Measurements from ENCODE around the gene MYRIP.
"Not testable (repeated sequence)": the region's sequence is repeated elsewhere in the genome, so short reads cannot be mapped to it uniquely, and the experiment has no call there.

MYRIP gene

DNA sequence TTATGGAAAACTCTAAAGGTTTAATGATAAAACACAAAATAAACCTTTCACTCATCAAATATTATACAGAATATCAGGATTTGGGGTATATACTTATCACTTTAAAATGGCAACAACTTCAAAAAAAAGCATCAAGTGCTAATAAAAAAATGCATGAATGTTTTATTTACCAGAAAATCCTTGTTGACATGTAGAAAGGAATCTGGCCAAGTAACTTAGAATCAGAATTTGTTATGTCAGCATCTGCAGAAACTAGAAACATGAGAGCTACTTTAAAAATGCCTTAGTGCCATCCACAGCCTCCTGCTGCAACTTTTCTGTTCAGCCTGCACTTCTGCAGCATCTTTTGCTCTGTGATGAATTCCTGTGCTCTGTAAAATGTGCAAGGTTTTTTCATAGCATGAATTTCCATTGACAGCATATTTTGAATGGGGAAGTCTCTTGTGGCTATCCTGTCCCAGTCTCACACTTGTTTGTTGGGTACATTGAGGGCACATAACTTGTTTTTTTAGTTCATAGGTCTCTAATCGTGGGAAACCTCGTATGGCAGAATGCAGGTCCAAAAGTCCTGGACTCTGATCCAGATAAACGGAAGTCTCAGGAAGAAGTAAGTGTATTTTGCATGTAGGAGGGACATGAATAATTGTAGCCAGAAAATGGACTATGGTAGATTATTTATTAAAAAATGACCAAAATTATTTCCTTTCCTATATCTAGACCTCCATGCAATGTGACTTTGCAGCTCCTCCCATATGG lies 21.1 kb upstream of the MYRIP start:
- no peaks in the 10 kb centered on the region for H3K36me3 Mint-ChIP-seq (ENCODE audit: low read depth)
- intact Hi-C loops (cut with micrococcal nuclease) = no loop called here
- H3K9me3 Mint-ChIP-seq = no peaks in the 10 kb centered on the region
- no peaks in the 10 kb centered on the region for H3K4me1 Mint-ChIP-seq (ENCODE audit: low read depth)
- H3K27ac Mint-ChIP-seq = no peak overlapping the region
- no peaks in the 10 kb centered on the region for H3K27me3 Mint-ChIP-seq
- no peak overlapping the region for H3K4me3 Mint-ChIP-seq

- Mint-ChIP-seq H3K27ac (no peak overlapping the region), H3K4me3 (no peak overlapping the region), H3K4me1 (ENCODE audit: low read depth) (no peaks in the 10 kb centered on the region), H3K27me3 (no peaks in the 10 kb centered on the region), H3K36me3 (ENCODE audit: low read depth) (no peaks in the 10 kb centered on the region), H3K9me3 (no peaks in the 10 kb centered on the region)
- intact Hi-C loops (cut with micrococcal nuclease) = no loop called here
Observed at GRCh38 chr3:39791603-39792002, 17.8 kb upstream of the MYRIP start.

GRCh38 chr3:39794880-39795279 lies 14.5 kb upstream of the MYRIP start:
- intact Hi-C loops (cut with micrococcal nuclease) = no loop called here
- Mint-ChIP-seq H3K9me3 (no peaks in the 10 kb centered on the region), H3K36me3 (ENCODE audit: low read depth) (no peaks in the 10 kb centered on the region), H3K4me1 (ENCODE audit: low read depth) (no peaks in the 10 kb centered on the region), H3K4me3 (no peak overlapping the region), H3K27me3 (peaks cover 3% of the 10 kb centered on the region), H3K27ac (no peak overlapping the region)

- Mint-ChIP-seq H3K36me3 (ENCODE audit: low read depth) (no peaks in the 10 kb centered on the region), H3K27ac (no peak overlapping the region), H3K27me3 (peaks cover 8% of the 10 kb centered on the region), H3K9me3 (peaks cover 5% of the 10 kb centered on the region), H3K4me1 (ENCODE audit: low read depth) (no peaks in the 10 kb centered on the region), H3K4me3 (no peak overlapping the region)
- intact Hi-C loops (cut with micrococcal nuclease) = no loop called here
Observed at GRCh38 chr3:39801216-39801615, 8.2 kb upstream of the MYRIP start.

DNA sequence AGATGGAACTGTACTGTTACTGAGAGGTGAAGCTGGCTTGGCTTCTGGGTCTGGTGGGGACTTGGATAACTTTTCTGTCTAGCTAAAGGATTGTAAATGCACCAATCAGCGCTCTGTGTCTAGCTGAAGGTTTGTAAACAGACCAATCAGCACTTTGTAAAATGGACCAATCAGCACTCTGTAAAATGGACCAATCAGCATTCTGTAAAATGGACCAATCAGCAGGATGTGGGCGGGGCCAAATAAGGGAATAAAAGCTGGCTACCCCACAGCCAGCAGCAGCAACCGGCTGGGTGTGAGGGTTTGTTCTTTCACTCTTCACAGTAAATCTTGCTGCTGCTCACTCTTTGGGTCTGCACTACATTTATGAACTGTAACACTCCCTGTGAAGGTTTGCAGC lies 6.9 kb upstream of the MYRIP start:
- peaks cover 18% of the 10 kb centered on the region for H3K27me3 Mint-ChIP-seq
- not testable (repeated sequence) for H3K9me3 Mint-ChIP-seq, H3K4me3 Mint-ChIP-seq

DNA sequence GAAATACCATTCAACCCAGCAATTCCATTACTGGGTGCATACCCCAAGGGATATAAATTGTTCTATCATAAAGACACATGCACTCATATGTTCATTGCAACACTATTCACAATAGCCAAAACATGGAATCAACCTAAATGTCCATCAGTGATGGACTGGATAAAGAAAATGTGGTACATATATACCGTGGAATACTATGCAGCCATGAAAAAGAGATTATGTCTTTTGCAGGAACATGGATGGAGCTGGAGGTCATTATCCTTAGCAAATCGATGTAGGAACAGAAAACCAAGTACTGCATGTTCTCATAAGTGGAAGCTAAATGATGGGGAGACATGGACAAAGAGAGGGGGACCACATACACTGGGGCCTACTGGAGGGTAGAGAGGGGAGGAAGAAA lies 5.5 kb upstream of the MYRIP start:
- Mint-ChIP-seq H3K4me3 (no peak overlapping the region), H3K4me1 (ENCODE audit: low read depth) (peaks cover 5% of the 10 kb centered on the region), H3K9me3 (peaks cover 5% of the 10 kb centered on the region), H3K36me3 (ENCODE audit: low read depth) (no peaks in the 10 kb centered on the region), H3K27me3 (peaks cover 29% of the 10 kb centered on the region), H3K27ac (no peak overlapping the region)
- intact Hi-C loops (cut with micrococcal nuclease) = no loop called here

More for the DNA sequence above, 6.9 kb upstream of the MYRIP start:
- H3K27ac Mint-ChIP-seq; H3K4me1 Mint-ChIP-seq (ENCODE audit: low read depth); H3K36me3 Mint-ChIP-seq (ENCODE audit: low read depth); intact Hi-C loops (cut with micrococcal nuclease): not testable (repeated sequence)

DNA sequence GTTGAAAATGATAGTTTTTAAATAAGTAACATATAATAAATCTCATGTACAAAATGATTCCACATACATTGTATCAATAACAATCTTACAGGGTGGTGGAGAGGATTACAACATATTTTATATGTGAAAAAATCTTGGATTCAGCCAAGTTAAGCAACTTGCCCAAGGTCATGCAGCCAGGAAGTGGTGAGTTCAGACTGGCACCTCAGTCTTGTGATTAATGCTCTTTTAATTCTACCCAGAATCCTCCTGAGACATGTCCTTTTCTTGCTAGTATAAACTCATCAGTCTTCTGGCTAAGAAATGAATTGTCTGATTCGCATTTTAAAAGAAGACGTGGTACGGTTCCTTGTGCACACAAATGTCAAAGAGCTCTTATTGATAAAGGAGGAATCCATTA lies 4.5 kb upstream of the MYRIP start:
- peaks cover 5% of the 10 kb centered on the region for H3K9me3 Mint-ChIP-seq
- peaks cover 35% of the 10 kb centered on the region for H3K27me3 Mint-ChIP-seq
- no peak overlapping the region for H3K4me3 Mint-ChIP-seq
- H3K4me1 Mint-ChIP-seq (ENCODE audit: low read depth) = peaks cover 9% of the 10 kb centered on the region
- H3K36me3 Mint-ChIP-seq (ENCODE audit: low read depth) = no peaks in the 10 kb centered on the region
- intact Hi-C loops (cut with micrococcal nuclease) = no loop called here
- H3K27ac Mint-ChIP-seq = no peak overlapping the region

GRCh38 chr3:39805650-39806049 lies 3.8 kb upstream of the MYRIP start:
- intact Hi-C loops (cut with micrococcal nuclease) = no loop called here
- Mint-ChIP-seq H3K36me3 (ENCODE audit: low read depth) (no peaks in the 10 kb centered on the region), H3K4me1 (ENCODE audit: low read depth) (peaks cover 16% of the 10 kb centered on the region), H3K27me3 (peaks cover 42% of the 10 kb centered on the region), H3K4me3 (no peak overlapping the region), H3K27ac (no peak overlapping the region), H3K9me3 (peaks cover 5% of the 10 kb centered on the region)

DNA sequence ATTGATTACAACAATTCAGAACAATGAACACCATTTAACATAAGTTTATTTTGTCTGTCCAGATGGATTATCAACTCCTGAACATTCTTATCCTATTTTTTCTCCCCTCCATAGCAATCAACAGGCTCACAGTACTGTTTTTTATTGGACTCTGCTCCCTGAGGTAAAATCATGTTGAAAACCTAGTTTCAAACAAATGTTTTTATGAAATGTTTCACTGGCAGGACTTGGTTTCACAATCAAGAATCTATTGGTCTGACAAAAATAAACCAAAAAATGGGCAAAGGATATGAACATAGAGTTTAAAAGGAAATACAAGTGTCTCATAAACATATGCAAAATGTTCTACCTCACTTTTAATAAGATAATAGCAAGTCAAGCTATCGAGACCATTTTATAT lies 2.6 kb upstream of the MYRIP start:
- Mint-ChIP-seq H3K27me3 (peaks cover 53% of the 10 kb centered on the region), H3K9me3 (peaks cover 5% of the 10 kb centered on the region), H3K36me3 (ENCODE audit: low read depth) (no peaks in the 10 kb centered on the region), H3K4me1 (ENCODE audit: low read depth) (peaks cover 18% of the 10 kb centered on the region), H3K27ac (no peak overlapping the region), H3K4me3 (no peak overlapping the region)
- intact Hi-C loops (cut with micrococcal nuclease) = no loop called here

DNA sequence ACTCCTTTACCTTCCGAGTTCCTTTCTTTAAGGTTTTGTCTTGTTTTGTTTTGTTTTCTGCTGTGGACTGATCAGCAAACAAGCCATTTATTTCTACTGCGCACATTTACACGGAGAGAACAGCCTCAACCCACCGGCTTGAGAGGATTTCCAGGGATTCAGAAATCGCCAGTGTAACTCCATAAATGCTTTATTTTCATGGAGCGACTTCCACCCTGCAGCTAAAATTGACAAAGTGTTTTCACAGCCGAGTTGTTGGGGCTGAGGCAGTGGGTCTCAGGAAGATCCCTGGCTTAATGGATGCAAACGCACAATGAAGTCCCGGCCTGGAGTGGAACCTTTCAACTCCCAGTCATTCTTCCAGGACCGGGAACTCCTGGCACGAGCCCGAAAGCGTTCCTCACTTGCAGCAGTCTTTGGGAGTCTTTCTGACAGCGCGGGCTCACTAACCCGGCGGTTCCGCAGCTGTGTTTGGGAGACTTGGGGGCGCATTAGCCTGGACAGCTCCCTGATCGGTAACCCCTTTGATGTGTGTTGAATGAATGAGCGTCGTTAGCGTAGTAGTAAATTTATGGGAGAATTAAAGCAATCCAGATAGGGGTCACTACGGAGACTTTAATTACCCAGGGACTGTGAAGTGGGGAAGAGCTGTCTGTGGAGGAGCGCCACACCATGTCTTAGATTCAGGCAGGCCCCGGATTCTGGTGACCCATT lies 785 bp upstream of the MYRIP start:
- H3K4me3 Mint-ChIP-seq = no peak overlapping the region
- peaks cover 60% of the 10 kb centered on the region for H3K27me3 Mint-ChIP-seq
- H3K27ac Mint-ChIP-seq = no peak overlapping the region
- H3K4me1 Mint-ChIP-seq (ENCODE audit: low read depth) = peaks cover 18% of the 10 kb centered on the region
- H3K9me3 Mint-ChIP-seq = peaks cover 5% of the 10 kb centered on the region
- intact Hi-C loops (cut with micrococcal nuclease) = no loop called here
- H3K36me3 Mint-ChIP-seq (ENCODE audit: low read depth) = no peaks in the 10 kb centered on the region

GRCh38 chr3:39809995-39810595 lies 686 bp downstream of the MYRIP start:
- Mint-ChIP-seq H3K27ac (no peak overlapping the region), H3K4me1 (ENCODE audit: low read depth) (peaks cover 18% of the 10 kb centered on the region), H3K4me3 (peak overlapping the region; percentile 72), H3K9me3 (no peaks in the 10 kb centered on the region), H3K27me3 (peaks cover 63% of the 10 kb centered on the region), H3K36me3 (ENCODE audit: low read depth) (no peaks in the 10 kb centered on the region)
- intact Hi-C loops (cut with micrococcal nuclease) = no loop called here

DNA sequence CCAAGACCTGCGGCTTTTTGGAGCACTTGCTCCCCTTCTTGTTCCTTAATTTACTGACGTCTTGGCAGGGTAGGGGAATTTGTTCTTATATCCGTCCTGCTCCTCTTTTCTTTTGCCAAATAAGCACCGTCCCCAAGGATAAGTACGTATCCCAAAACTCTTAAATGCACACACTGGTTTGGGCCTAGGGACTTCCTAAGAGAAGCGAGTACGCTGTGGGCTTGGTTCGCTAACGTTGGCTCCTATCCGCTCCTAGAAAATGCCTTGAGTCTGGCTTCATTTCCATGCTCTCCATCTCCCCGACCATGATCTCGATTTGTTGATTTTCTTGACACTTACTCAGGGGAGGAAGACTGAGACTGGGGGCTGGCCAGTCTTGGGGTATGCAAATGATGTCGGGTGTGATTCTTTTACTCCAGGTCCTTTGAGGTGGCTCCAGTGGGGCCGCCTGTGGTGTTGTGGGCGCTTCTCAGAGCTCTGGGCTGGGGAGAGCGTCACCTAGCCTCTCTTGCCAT lies 1.3 kb downstream of the MYRIP start:
- Mint-ChIP-seq H3K9me3 (no peaks in the 10 kb centered on the region), H3K4me1 (ENCODE audit: low read depth) (peaks cover 18% of the 10 kb centered on the region), H3K36me3 (ENCODE audit: low read depth) (no peaks in the 10 kb centered on the region), H3K27me3 (peaks cover 62% of the 10 kb centered on the region), H3K27ac (no peak overlapping the region), H3K4me3 (peak overlapping the region; percentile 72)
- intact Hi-C loops (cut with micrococcal nuclease) = no loop called here

DNA sequence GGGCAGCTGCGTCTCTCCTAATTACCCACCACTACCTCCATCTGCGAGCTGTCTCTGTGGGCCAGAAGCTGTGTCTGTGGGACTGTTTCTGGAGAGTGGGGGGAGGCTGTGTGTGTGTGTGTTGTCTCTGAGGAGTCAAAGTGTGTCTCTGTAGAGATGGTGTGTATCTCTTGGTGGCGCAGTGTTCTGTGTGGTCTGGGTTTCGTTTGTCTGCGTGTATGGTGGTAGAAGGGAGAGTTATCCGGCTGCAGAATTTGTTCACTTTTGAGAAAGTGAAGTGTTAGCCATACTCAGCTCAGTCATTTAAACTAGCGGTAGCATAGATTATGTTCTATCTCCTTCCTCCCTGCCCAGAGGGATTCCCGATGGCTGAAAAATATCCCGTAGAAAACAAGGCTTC lies 2.2 kb downstream of the MYRIP start:
- H3K4me3 Mint-ChIP-seq = no peak overlapping the region
- peaks cover 60% of the 10 kb centered on the region for H3K27me3 Mint-ChIP-seq
- peaks cover 18% of the 10 kb centered on the region for H3K4me1 Mint-ChIP-seq (ENCODE audit: low read depth)
- no peaks in the 10 kb centered on the region for H3K36me3 Mint-ChIP-seq (ENCODE audit: low read depth)
- no peak overlapping the region for H3K27ac Mint-ChIP-seq
- intact Hi-C loops (cut with micrococcal nuclease) = no loop called here
- H3K9me3 Mint-ChIP-seq = no peaks in the 10 kb centered on the region

- H3K4me1 Mint-ChIP-seq (ENCODE audit: low read depth) = peaks cover 18% of the 10 kb centered on the region
- no peaks in the 10 kb centered on the region for H3K36me3 Mint-ChIP-seq (ENCODE audit: low read depth)
- H3K27me3 Mint-ChIP-seq = peaks cover 52% of the 10 kb centered on the region
- H3K4me3 Mint-ChIP-seq = no peak overlapping the region
- H3K9me3 Mint-ChIP-seq = no peaks in the 10 kb centered on the region
- intact Hi-C loops (cut with micrococcal nuclease) = no loop called here
- H3K27ac Mint-ChIP-seq = no peak overlapping the region
Observed at GRCh38 chr3:39812537-39812936, 3.1 kb downstream of the MYRIP start.
